GM19240 (cell line): ENCODE results near the gene GATA2.

Experiments
- DNase-seq: peaks from one replicate; pipeline ENCODE4 v3.0.0; 2011; ENCODE audit warnings: low spot score; ENCODE audit not compliant: insufficient read length

The GATA2 gene

DNA sequence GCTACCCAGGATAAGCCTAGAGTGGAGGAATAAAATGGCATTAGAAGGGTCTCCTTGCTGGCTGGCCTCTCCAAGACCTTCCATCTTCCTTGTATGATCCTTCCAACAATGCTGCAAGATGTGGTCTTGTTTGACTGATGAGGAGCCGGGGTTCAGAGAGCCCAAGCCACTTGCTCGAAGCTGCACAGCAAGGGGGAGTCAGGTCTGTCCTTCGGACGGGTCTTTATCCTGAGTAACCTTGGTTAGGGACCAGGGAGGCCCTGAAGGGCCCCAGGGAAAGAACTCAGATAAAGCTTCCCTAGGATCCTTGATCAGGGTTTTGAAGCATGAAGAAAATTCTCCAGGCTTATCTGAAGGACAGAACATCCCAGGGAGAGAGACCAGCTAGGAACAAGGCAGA, 19.3 kb downstream of the GATA2 start:
- no peak for DNase-seq

DNA sequence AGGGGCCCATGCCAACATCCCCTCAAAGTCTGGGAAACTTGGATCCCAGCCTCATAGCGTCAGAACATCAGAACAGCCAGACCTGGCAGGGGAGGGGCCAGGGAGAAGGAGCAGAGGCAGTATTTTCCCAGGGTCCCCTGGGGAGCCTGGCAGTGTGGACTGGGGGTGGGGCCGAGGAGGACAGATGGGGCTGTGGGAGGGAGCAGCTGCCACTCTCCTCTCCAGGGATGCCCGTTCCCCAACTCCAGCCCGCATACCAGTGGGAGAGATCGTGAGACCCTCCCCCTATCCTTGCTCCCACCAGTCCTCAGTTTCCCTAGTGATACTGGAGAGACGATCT, 19.9 kb downstream of the GATA2 start:
- no peak for DNase-seq

DNA sequence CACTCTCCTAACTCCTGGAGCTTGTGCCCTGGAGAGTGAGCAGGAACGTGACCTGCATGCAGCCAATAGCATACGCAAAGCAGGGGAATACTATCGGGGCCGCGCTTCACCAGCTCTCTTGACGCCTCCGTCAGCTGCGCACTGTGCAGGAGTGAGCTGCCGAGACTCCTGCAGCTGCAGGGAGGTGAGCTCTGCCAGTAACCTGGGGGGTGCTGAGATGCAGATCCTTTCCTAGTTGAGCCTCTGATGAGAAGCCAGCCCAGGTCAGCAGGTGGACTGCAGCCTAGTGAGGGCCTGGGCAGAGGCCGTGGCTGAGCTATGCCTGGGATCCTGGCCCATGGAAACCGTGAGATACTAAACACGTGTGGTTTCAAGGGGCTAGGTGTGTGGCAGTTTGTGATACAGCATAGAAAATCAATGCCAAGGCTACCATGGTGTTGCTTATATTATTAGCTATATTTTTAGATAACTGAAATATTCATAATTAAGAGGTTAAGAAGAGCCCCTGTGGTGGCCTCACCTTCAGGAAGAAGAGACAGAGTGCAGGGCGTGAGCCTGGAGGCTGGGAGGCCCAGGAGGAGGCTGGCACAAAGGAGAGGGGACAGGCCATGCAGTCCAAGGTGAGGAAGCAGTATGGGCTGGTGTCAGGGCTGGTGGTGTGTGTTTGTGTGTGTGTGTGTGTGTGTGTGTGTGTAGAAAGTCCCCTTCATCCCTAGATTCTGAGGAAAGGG, 20.4 kb downstream of the GATA2 start:
- no peak for DNase-seq

DNA sequence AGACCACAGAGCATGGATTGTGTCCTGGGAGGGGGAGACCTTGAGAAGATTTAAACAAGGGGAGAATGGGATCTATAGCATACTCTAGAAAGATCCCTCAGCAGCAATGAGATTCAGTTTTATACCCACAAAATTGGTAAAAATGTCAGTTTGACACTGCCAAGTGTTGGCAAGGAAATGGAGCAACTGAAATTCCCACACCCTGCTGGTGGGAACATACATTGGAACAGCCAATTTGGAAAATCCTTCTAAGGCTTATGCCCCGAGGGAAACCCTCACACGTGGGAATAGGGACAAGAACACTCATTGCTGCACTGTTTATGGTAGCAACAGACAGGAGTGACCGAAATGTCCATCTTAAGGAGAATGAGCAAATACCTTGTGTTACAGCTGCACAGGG, 21.3 kb downstream of the GATA2 start:
- DNase-seq: no peak

DNA sequence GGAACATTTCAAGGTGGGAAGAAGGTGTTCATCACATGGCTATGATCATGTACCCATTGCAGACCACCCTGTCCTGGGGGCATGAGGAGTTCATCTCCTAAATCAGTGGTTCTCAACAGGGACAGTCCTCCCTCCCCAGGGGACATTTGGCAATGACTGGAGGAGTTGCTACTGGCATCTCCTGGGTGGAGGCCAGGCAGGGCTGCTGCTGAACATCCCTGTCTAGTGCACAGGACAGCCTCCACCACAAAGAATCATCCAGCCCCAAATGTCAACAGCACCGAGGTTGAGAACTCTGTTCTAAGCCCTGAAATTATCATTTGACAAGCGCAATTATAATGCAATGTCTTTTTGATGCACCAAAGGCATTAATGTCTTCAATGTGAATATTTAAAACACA, 21.9 kb downstream of the GATA2 start:
- no peak for DNase-seq

DNA sequence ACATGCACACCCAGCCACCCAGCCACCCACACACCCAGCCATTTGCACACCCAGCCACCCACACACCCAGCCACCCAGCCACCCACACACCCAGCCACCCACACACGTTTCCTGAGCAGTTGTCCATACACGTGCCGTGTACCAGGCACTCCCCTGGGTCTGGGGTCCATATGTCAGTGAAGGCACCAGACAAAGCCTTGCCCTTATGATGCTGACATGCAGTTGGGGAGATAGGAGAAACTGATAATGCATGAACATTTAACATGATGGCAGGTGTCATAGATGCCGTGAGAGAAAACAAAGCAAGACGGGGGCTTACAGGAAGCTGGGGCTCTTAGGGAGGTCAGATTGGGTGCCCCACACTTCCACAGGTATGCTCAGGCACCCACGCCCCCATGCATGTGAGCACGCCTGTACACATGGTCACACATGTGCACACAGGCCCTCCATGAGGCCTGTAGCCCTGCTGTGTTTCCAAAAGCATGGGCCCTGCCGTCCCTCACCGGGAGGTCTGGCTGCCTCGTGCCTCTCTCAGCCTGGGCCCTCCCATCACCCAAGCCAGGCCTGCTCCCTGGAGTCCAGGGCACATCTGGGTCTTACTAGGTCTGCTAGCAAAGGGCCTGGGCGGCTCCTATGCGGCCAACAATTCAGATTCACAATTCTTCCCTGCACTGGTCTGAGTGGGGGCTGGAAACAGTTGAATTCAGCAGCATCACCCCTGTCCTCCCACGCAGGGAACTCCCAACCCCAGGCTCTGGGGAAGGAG, 22.7 kb downstream of the GATA2 start:
- DNase-seq: no peak

DNA sequence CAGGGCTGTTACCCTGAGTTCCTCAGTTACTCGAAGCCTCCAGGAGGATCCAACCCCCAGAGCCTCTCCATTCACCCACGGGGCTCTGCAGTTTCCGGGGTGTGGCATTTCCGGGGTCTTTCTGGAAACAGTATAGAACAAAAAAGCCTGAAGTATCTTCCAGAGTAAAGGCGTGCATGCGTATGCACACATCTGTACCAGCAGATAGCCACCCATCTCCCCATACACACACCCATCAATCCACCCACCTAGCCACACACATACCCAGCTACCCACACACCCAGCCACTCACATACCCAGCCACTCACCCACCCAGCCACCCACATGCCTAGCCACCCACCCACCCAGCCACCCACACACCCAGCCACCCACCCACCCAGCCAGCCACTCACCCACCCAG, 23.4 kb downstream of the GATA2 start:
- DNase-seq: no peak

DNA sequence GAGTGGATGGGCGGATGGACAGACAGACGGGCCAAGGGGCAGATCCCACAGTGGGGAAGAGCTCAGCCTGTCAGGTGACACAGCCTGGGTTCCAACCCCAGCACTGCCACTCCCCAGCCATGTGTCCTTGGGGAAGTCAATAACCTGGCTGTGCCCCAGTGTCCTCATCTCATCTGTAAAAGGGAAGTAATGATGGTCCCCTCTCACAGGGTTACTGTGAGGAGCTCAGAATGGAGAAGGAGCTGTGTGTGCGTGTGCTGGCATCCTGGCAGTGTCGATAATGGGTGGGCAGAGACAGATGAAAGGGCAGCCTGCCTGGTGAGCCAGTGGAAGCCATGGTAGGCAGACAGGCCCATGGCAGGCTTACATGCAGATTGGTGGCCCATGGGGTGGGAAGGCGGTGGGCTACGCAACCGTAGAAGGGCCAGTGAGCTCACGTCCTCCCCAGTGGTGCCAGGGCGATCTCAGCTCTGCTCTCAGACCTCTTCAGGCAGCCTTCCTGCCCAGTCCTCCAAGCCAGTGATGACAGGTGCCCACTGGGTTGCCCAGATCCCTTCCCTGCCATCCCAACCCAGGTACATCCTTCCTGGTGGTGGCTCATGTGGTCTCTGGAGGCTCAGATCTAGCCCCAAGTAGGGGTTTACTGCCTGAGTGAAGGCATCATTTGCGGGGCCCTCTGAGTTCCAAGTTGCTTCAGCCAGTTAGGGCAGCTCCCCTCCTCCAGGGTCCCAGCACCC, 24.0 kb downstream of the GATA2 start:
- no peak for DNase-seq

DNA sequence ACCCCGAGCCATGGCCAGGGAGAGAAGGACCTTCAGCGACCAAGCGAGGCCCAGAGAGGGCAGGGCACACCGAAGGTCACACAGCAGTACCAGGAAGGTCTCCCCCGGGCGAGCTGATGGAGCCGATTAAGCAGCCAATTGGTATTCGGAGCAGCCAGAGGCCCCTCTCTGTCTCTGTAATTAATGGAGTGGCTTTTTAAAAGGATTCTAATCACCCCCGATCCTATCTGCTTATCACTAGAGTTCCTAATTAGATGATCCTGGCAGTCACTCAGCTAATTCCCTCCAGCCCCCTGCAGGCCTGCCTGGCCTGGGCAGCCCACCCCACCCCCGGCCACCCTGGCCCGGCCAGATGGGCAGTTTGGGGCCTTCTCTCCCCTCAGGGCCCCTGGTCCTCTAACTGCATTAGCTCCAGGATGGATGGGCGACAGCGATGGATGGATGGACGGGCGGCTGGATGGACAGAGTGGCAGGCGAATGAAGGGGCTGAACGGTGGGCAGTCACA, 24.7 kb downstream of the GATA2 start:
- DNase-seq: no peak

DNA sequence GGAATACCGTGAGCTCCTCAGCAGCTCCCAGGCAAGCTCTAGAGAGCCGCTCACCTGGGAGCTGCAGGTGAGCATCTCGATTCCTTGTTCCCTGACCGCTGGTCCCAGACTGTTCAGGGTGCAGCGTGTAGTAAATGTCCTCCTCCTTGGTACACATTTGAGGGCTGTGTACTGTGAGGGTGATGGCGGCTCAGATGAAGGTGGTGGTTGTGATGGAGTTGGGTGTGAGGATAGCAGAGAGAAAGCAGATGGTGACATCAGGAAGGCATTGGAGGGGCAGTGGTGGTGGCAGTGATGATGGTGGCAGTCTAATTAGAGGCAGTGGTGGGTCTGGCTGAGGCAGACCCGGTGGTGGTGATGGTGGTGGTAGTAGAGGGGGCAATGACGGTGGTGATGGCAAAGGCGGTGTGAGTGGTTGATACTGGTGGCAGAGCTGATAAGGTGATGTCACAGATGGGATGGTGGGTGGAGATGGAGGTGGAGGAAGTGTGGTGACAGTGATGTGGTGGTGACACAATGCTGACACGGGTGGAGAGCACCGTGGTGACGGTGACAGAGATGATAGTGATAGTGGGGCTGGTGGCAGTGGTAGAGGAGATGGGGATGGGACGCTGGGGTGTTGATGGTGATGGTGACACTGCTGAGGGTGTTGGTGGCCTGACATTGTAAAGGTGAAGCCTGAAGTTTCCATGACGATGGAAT, 26.0 kb downstream of the GATA2 start, which contains the start of gene DNAJB8:
DNAJB8 (minus strand) TSS at position 51 of the 702 bp plus-strand sequence. CDS start 3,645 bp downstream, outside the sequence.
- DNase-seq: no peak

DNA sequence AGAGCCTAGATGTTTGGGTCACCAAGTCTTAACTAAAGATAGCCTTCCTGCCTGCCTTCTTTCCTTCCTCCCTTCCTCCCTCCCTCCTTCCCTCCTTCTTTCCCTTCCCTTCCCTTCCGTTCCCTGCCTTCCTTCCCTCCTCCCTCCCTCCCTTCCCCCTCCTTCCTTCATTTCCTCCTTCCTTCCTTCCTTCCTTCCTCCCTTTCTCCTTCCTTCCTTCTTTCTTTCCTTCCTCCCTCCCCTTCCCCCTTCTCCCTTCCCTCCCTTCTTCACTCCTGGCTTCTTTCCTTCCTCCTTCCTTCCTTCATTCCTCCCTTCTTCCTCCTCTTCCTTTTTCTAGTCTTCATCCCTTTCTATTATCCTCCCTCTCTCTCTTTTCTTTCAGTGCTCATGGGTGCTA, 28.3 kb downstream of the GATA2 start:
- no peak for DNase-seq

DNA sequence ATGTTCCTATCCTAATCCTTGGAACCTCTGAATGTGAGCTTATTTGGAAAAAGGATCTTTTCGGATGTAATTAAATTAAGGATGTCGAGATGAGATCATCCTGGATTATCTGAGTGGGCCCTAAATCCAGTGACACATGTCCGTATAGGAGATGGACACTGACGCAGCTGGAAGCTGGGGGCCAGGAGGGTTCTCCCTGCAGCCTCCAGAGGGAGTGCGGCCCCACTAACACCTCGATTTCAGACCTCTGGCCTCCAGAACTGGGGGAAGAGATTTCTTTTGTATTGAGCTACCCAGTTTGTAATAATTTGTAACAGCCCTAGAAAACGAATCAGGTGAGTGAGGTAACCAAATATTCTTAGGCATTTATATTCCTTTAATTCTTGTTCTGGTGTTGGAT, 28.8 kb downstream of the GATA2 start:
- no peak for DNase-seq

DNA sequence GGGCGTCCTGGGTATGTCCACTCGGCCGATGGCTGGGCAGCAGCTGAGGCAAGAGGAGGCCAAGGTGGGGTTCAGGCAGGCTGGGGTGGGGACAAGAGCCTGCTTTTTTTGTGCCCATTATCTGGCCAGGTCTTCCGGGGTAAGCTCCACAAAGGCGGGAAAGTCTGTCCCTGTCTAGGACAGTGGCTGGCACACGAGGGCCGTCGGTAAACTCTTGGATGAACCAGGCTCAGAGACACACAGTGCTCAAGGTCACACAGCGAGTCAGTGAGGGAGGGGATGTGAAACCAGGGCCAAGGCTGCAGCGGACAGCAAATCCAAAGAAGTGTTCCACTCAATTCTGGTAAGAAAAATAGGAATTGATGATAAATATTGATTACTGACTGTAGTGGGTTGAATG, 29.2 kb downstream of the GATA2 start:
- no peak for DNase-seq

DNA sequence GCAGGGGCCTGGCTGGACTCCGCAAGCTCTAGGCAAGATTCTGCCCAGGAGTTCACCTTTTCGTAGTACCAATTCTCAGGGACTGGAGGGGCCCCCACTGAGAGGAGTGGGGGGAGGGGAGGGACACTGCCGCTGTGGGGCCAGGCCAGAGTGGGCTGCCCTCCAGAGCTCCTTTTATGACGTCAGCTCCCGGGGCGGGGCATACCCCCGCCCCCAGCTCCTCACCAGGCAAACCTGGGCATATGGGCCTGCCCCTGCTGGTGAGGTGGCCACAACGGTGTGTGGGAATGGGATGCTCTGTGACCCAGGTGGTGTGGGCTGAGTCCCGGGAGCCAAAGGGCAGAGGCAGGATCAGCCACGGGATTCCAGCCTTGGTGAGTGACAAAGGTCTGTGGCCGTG, 29.6 kb downstream of the GATA2 start:
- no peak for DNase-seq

DNA sequence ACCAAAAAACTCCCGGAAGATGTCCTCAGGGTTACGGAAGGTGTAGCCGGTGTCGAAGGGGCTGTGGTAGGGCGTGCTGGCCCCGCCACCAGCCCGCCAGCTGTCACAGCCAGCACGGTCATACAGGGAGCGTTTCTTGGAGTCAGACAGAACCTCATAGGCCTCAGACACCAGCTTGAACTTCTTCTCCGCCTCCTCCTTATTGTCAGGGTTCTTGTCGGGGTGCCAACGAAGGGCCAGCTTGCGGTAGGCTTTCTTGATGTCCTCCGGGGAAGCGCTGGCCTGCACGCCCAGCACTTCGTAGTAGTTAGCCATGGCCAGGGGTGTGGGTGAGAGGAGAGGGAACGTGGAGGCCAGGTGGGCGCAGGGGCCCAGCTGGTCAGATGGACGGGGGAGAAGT, 30.1 kb downstream of the GATA2 start:
- DNase-seq: no peak

DNA sequence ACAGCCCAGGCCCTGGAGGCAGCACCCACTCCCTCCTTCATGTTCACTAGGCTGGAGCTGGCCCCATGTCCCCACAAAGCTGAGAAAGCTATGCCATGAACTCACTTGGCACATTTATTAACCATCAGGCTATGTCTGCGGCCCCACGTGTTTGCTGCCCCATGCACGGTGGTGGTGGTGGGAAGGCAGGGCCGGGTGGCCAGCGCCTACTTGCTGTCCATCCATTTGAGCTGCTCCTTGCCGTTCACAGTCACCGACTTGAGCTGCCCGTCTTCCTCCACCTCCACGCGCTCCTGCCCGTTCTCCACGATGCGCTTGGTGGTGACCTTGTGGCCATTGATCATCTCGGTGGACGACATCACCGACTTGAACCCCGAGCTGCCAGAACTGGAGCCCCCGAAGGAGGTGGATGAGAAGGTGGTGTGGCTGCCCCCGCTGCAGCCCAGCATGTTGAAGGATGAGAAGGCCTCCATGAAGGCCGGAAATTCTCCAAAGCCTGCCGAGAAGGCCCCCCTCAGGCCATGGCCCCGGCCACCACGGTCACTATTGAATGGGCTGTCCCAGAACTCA, 30.6 kb downstream of the GATA2 start:
- no peak for DNase-seq

DNA sequence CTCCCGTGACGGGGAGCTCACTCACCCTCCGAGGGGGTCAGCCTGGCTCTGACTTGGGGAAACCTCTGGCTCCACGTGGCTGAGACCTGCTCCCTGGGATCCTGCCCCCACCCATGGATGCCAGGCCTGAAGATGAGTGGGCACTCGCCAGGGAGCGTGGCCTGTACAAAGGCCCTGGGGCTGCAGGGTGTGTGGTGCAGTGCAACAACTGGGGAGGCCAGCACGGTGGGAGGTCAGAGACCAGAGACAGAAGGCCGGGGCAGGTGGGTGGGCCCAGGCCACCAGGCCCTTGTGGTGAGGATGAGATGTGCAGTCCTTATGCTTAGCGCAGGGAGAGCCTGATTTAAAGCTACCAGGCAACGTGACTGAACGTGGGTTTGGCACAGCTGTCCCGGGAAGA, 31.3 kb downstream of the GATA2 start:
- no peak for DNase-seq

DNA sequence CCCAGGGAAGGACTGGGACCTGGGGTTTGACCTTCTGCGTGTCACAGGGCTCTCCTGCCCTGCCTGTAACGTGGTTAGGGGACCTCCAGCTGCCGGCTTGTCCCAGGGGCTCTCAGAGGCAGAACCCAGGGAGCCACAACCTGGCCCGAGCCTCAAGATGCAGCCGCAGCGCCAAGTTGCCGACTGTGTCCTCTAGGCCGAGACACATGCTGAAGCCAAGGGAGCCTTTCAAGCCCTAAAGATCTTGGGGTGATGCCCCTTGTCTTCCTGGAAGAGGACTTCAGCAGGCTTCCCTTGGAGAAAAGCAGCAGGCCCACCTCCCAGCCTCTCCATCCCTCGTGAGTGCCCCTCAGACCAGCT, 33.6 kb downstream of the GATA2 start:
- no peak for DNase-seq

DNA sequence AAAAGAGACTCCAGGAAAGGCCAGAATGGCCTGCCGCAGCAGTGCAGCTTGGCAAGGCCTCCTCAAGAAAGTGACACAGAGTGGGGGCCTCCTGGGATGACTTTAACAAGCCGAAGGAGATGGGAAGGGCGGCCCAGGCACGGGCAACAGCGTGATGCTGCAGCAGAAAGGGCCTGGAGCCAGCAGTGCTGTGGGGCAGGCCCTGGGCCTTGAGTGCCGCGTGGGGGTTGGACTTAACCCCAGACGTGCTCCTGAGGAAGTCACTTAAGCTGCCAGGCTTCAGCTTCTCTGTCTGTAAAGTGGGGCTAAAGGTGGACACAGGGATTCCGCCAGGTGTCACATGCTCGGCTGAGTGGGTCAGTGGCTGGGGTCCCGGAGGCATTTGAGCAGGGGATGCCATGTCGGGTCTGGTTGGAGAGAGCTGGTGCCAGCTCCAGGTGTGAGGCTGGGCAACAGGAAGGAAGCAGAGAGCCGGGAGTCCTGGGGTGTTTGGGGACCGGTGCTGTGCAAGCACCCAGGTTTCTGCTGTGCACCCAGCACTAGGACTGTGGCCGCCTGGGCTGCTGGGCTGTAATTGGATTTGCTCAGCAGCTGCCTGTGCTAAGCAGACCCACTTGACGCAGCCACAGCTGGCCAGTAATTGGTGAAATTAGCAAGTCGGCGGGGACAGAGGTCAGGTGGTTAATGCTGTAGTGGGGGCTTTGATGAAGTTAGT, 34.1 kb downstream of the GATA2 start:
- no peak for DNase-seq

DNA sequence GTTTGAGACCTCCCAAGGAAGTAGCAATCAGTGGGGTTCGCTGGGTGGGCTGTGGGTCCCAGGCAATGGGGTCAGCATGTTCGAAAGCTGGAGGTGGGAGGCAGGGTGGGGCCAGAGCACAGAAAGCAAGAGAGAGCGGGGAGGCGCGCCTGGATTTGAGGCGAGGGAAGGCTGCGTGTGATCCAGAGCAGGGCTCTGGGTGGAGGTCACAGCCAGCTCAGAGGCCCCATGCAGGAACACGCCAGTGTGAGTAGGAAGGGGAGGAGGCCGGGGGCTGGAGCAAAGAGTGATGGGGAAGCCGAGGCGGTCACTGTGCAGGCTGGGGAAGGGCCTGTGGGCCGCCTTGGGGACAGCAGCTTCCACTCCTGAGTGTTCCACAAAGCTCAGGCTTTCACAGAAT, 35.1 kb downstream of the GATA2 start:
- no peak for DNase-seq
